ENCODE data around the gene FOXP4. TPM values are rescaled to one million over a fixed set of nuclear protein-coding genes. Genes with fewer than 3 reads are reported as not detected.

The FOXP4 gene
- total RNA-seq, 1 donor, result 2.2 TPM

GRCh38 chr6:41597246-41598000, 51.2 kb downstream of the FOXP4 start:
- TF ChIP-seq CTCF (IDR thresholded peaks at IDR 0.05; ENCODE audit: insufficient read depth, low read depth, low read length), result no peak
- DNase-seq (ENCODE audit: low read depth), result no peak
- no peak overlapping the region for H3K4me3 ChIP-seq (ENCODE audit: low read depth, low read length)

DNA sequence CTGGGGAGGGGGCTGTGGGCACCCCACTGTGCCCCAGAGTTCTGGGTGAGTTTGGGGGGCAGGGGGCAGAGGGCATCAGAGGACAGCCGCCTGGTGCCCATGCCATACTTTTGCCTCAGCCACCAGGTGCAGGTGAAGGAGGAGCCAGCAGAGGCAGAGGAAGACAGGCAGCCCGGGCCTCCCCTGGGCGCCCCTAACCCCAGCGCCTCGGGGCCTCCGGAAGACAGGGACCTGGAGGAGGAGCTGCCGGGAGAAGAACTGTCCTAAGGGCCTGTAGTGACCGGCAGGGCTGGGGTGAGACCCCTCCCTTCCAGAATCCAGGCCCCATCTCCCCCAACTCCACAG, 52.5 kb downstream of the FOXP4 start:
- no peak for DNase-seq (ENCODE audit: low read depth)
- no peak for TF ChIP-seq CTCF (IDR thresholded peaks at IDR 0.05; ENCODE audit: insufficient read depth, low read depth, low read length)

GRCh38 chr6:41599015-41599851, 53.1 kb downstream of the FOXP4 start:
- no peak for TF ChIP-seq CTCF (IDR thresholded peaks at IDR 0.05; ENCODE audit: insufficient read depth, low read depth, low read length)
- no peak for DNase-seq (ENCODE audit: low read depth)
- no peak overlapping the region for H3K4me3 ChIP-seq (ENCODE audit: low read depth, low read length)

More for the DNA sequence above, 52.5 kb downstream of the FOXP4 start:
- no peak overlapping the region for H3K4me3 ChIP-seq (ENCODE audit: low read depth, low read length)

GRCh38 chr6:41599852-41600445, 53.8 kb downstream of the FOXP4 start:
- no peak overlapping the region for H3K4me3 ChIP-seq (ENCODE audit: low read depth, low read length)
- TF ChIP-seq CTCF (IDR thresholded peaks at IDR 0.05; ENCODE audit: insufficient read depth, low read depth, low read length), result no peak
- DNase-seq (ENCODE audit: low read depth), result no peak

- DNase-seq (ENCODE audit: low read depth), result no peak
- H3K4me3 ChIP-seq (ENCODE audit: low read depth, low read length), result no peak overlapping the region
- TF ChIP-seq CTCF (IDR thresholded peaks at IDR 0.05; ENCODE audit: insufficient read depth, low read depth, low read length), result no peak
These were observed 54.5 kb downstream of the FOXP4 start for GRCh38 chr6:41600499-41601247.

DNA sequence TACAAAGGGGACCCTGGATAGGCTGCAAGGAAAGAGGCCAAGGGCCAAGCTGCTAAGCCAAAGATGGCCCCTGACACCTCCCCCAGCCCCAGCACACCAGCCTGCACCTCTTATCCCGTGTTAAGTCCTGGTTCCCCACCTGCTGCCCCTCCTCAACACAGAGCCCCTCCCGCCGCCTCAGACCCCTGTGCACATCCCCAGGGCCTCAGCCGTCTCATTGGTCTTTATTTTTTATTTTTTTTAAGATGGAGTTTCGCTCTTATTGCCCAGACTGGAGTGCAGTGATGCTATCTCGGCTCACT, 55.0 kb downstream of the FOXP4 start:
- DNase-seq (ENCODE audit: low read depth), result no peak
- H3K4me3 ChIP-seq (ENCODE audit: low read depth, low read length), result no peak overlapping the region
- no peak for TF ChIP-seq CTCF (IDR thresholded peaks at IDR 0.05; ENCODE audit: insufficient read depth, low read depth, low read length)
